Activated CD4-positive, CD25-positive, alpha-beta regulatory T cell treated with anti-CD3 and anti-CD28 coated beads, Interleukin-2, amount 50 U/mL, for 72 hours (primary cell): ENCODE results near the gene SYT6.

Source experiments
- DNase-seq: peaks from one replicate; pipeline ENCODE4 v3.0.0; 2021

The SYT6 gene

GRCh38 chr1:114154146-114154962 lies 685 bp upstream of the SYT6 start:
- no peak for DNase-seq

GRCh38 chr1:114152508-114153260 lies 985 bp downstream of the SYT6 start:
- no peak for DNase-seq

- no peak for DNase-seq
These were observed 1.6 kb downstream of the SYT6 start for GRCh38 chr1:114152089-114152507.

- no peak for DNase-seq
These were observed 3.7 kb downstream of the SYT6 start for GRCh38 chr1:114150016-114150415.

GRCh38 chr1:114149211-114149610 lies 4.5 kb downstream of the SYT6 start:
- DNase-seq = no peak

- no peak for DNase-seq
These were observed 8.0 kb downstream of the SYT6 start for GRCh38 chr1:114145504-114146151.

- no peak for DNase-seq
These were observed 9.7 kb downstream of the SYT6 start for GRCh38 chr1:114144016-114144415.

GRCh38 chr1:114139540-114139939 lies 14.1 kb downstream of the SYT6 start:
- DNase-seq = no peak

GRCh38 chr1:114137497-114137896 lies 16.2 kb downstream of the SYT6 start:
- DNase-seq = no peak

- DNase-seq = no peak
These were observed 17.9 kb downstream of the SYT6 start for GRCh38 chr1:114135786-114136185.

- no peak for DNase-seq
These were observed 19.2 kb downstream of the SYT6 start for GRCh38 chr1:114134518-114134917.

- no peak for DNase-seq
These were observed 20.5 kb downstream of the SYT6 start for GRCh38 chr1:114133129-114133528.

GRCh38 chr1:114131526-114132220 lies 22.0 kb downstream of the SYT6 start:
- DNase-seq = no peak

GRCh38 chr1:114130846-114131525 lies 22.7 kb downstream of the SYT6 start:
- DNase-seq = no peak

- DNase-seq = no peak
These were observed 23.5 kb downstream of the SYT6 start for GRCh38 chr1:114130213-114130612.

GRCh38 chr1:114128293-114128692 lies 25.4 kb downstream of the SYT6 start:
- DNase-seq = no peak

GRCh38 chr1:114126261-114127095 lies 27.2 kb downstream of the SYT6 start:
- DNase-seq = no peak

- no peak for DNase-seq
These were observed 29.0 kb downstream of the SYT6 start for GRCh38 chr1:114124644-114125043.

GRCh38 chr1:114122941-114123618 lies 30.6 kb downstream of the SYT6 start:
- no peak for DNase-seq

- no peak for DNase-seq
These were observed 35.2 kb downstream of the SYT6 start for GRCh38 chr1:114118351-114118990.
